Stimulated activated CD4-positive, alpha-beta T cell treated with anti-CD3 and anti-CD28 coated beads, Interleukin-12 subunit alpha, Interleukin-12 subunit beta, amount 100 ng/mL, for 48 hours (primary cell): ENCODE results near the gene ENPP6.

Source experiments
- DNase-seq, 3 donors: peaks; one replicate each; pipeline ENCODE4 v3.0.0-alpha.2; 2020; ENCODE audit warnings: low read depth in 2 of 3, low spot score in 1 of 3

ENPP6 gene

GRCh38 chr4:184192933-184193332 is 24.7 kb downstream of the ENPP6 start:
- DNase-seq: no peak

- DNase-seq: no peak
Measured at GRCh38 chr4:184191267-184191666, 26.4 kb downstream of the ENPP6 start.

GRCh38 chr4:184190711-184191110 is 27.0 kb downstream of the ENPP6 start:
- DNase-seq: no peak

- no peak for DNase-seq
Measured at GRCh38 chr4:184189966-184190365, 27.7 kb downstream of the ENPP6 start.

GRCh38 chr4:184188443-184189400 is 29.0 kb downstream of the ENPP6 start:
- no peak for DNase-seq

GRCh38 chr4:184177271-184177670 is 40.4 kb downstream of the ENPP6 start:
- DNase-seq: no peak

- DNase-seq: no peak
Measured at GRCh38 chr4:184174571-184175488, 42.8 kb downstream of the ENPP6 start.

- no peak for DNase-seq
Measured at GRCh38 chr4:184171011-184171410, 46.7 kb downstream of the ENPP6 start.

GRCh38 chr4:184169225-184169867 is 48.3 kb downstream of the ENPP6 start:
- DNase-seq: no peak

- DNase-seq: peak; percentile 29 to 63 (median 57)
Measured at GRCh38 chr4:184168406-184169019, 49.2 kb downstream of the ENPP6 start.

- DNase-seq: no peak
Measured at GRCh38 chr4:184167576-184167975, 50.1 kb downstream of the ENPP6 start.

GRCh38 chr4:184166736-184167135 is 50.9 kb downstream of the ENPP6 start:
- no peak for DNase-seq

GRCh38 chr4:184165291-184165690 is 52.4 kb downstream of the ENPP6 start:
- DNase-seq: no peak

GRCh38 chr4:184163813-184164212 is 53.9 kb downstream of the ENPP6 start:
- peak in 1 of 3 donors; percentile 9 for DNase-seq

- DNase-seq: no peak
Measured at GRCh38 chr4:184162596-184162995, 55.1 kb downstream of the ENPP6 start.

GRCh38 chr4:184157322-184157721 is 60.4 kb downstream of the ENPP6 start:
- no peak for DNase-seq

- DNase-seq: no peak
Measured at GRCh38 chr4:184156163-184156920, 61.3 kb downstream of the ENPP6 start.

GRCh38 chr4:184154199-184154598 is 63.5 kb downstream of the ENPP6 start:
- DNase-seq: no peak

- no peak for DNase-seq
Measured at GRCh38 chr4:184153781-184154180, 63.9 kb downstream of the ENPP6 start.

- no peak for DNase-seq
Measured at GRCh38 chr4:184151988-184152485, 65.6 kb downstream of the ENPP6 start.
